Suprapubic skin (tissue), 4 donors: ENCODE measurements around the gene TTC13.

Source experiments
- EP300 ChIP-seq: sonication (generic); formaldehyde crosslinking; IDR thresholded peaks from one replicate; pipeline ENCODE4 v1.6.1; 2017; ENCODE audit warnings: antibody characterized with exemption
- POLR2A ChIP-seq, 2 donors: fragments of 450-650 bp; IDR thresholded peaks; one replicate each; pipeline ENCODE4 v1.6.1; 2017; ENCODE audit warnings: antibody characterized with exemption in 2 of 2, mild to moderate bottlenecking in 2 of 2, moderate library complexity in 2 of 2
- POLR2AphosphoS5 ChIP-seq, 3 donors: sonication (generic); formaldehyde crosslinking; IDR thresholded peaks; one replicate each; pipeline ENCODE4 v1.6.1; 2017; ENCODE audit warnings: antibody characterized with exemption in 3 of 3

DNA sequence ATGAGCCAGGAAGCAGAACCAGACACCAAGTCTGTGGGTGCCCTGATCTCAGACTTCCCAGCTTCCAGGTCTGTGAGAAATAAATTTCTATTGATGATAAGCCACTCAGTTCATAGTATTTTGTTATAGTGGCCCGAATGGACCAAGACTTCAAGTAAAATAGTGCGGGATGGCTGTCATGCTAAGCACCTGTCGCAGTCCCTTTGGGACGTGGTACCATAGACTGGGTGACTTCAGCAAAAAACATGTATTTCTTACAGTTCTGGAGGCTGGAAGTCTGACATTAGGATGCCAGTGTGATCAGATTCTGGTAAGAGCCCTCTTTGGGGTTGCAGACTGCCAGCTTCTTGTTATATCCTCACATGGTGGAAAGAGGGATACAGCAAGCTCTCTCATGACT lies 107.7 kb downstream of the TTC13 start:
- TF ChIP-seq POLR2A (IDR thresholded peaks at IDR 0.05) (no peak), EP300 (no peak), POLR2AphosphoS5 (IDR thresholded peaks at IDR 0.05) (no peak)
